HG03039 (cell line): ENCODE measurements around the gene XCL1.
A peak's percentile ranks its signal among the peaks of the same experiment; 100 is the strongest.

Source experiments
- ATAC-seq: cut with Tn5 transposase; IDR thresholded peaks from one replicate; pipeline ENCODE4 v1.9.1; 2021; ENCODE audit warnings: mild to moderate bottlenecking, moderate library complexity; ENCODE audit not compliant: unreplicated experiment

XCL1 gene

DNA sequence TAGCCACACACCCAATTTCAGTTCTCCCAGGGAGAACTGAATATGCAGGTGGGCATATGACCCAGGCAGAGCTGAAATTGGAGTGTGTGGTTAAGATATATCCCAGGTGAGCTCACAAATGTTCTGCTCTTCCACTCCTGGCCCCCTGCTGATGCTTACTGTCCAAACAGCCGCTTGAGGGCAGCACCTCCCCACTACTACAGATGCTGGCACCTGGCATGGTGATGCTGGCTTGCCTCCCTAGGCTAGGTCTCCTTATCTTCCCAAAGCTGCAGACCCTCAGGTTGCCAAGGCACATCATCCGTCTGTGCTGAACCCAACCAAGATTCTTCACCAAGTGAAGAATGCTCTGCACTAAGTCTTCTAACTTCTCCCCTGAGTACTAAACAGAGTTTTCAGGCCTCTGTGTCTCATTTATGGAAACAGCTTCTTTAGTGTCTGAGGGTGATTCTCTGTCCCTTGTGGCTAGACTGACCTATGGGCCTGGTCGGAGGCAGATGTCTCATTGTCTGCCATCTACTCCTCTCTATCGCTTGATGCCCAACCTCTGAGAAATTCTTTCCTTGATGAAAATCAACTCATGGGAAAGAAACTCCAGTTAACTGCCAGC is 27.2 kb downstream of the XCL1 start:
- peak; percentile 62 for ATAC-seq

- ATAC-seq, result no peak
Measured at GRCh38 chr1:168605443-168605842, 29.0 kb downstream of the XCL1 start.

GRCh38 chr1:168606096-168606495 is 29.7 kb downstream of the XCL1 start:
- ATAC-seq, result no peak

DNA sequence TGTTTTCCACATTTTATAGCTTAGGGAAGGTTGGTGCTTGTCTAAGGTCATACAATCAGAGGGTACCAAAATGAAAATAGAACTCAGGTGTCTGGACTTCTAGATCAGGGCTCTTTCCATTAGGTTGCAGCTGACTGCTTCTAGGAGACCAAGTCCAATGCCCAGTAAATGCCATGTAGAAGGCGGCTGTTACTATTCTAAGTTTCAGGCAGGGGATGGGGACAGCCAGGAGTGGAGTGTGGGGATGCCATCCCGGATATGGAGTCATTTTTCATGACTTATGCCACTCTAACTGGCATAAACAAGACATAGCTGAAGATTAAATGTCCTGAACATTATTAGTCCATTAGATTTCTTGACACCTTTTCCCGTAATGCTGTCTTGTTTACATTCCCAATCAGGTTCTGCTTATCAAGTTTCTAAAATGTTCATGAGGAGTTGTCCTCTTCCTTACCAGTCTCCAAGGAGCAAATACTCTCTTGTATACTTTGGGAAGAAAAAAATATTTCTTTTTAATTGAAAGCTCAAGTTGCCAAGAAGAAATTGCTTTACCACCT is 31.5 kb downstream of the XCL1 start:
- ATAC-seq, result no peak

GRCh38 chr1:168608796-168609715 is 32.7 kb downstream of the XCL1 start:
- no peak for ATAC-seq

DNA sequence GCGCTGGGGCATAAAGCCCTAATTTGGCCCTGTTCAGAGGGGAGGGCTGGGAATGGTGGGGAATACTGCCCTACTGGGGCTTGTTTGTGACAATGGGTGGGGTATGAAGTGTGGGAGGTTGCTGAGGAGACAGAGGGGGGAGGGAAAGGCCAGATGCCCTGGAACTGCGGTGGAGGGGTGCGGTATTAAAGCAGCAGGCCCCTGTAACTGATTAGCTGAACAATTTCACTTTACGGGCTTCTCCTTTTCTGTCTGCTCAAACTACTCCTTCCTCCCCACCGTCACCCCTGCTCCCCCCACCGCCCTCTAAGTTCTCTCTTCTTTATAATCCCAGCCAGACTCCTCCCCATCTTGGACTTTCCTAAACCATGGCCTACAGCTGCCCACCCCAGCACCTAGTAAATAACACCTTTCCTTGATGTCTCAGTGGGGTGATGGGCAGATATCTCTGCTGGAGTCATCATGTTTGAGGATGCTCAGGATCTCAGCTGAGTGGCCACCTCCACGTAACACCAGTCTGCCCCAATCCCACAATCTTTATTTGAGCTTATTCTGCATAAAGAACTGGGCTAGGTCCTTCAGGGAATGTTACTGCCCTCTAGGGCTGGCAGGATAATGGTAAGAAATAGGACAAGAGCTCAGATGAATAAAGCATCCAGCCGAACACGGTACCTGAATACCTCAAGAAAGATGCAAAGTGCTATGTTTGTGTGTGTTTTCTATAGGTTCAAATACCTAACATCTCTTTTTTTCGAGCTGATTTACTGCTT is 33.5 kb downstream of the XCL1 start:
- ATAC-seq, result no peak

- ATAC-seq, result no peak
Measured at GRCh38 chr1:168613038-168613451, 36.6 kb downstream of the XCL1 start.

- ATAC-seq, result no peak
Measured at GRCh38 chr1:168613691-168614231, 37.4 kb downstream of the XCL1 start.

DNA sequence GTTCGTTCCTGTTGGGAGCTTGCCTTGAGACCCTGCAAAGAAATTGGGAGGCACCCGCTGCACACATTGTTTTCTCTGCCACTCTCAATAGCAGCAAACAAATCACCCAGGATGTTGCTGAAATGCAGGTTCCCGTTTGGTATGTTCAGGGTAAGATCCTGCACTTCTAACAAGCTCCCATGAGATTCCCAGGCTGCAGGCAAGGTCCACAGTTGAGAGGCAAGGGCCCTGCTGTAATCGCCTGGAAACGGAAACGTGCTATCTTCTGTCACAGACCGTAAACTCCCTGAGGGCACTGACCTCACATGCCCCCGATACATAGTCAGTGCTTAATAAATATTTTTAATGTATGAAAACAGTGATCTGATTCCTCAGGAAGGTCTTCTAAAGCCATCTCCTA is 37.8 kb downstream of the XCL1 start:
- no peak for ATAC-seq

DNA sequence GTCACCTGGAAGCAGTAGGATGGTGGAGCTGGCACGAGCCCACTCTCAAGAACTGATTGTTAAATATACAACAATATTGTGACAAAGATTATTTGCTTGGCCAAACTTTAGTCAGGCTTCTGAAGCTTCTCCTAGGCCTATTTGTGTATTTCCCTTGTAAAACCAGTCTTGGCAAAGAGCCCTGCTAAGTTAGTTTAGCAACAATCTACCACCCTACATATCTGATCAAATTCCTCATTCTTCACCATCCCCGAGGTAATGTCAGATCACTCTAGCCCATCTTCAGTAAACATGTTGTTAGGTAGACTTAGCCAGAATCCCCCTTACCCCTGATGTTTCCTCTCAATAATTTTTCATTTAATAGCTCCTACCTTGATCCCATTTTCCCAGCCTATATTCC is 39.6 kb downstream of the XCL1 start:
- no peak for ATAC-seq

GRCh38 chr1:168617974-168618750 is 41.8 kb downstream of the XCL1 start:
- no peak for ATAC-seq

DNA sequence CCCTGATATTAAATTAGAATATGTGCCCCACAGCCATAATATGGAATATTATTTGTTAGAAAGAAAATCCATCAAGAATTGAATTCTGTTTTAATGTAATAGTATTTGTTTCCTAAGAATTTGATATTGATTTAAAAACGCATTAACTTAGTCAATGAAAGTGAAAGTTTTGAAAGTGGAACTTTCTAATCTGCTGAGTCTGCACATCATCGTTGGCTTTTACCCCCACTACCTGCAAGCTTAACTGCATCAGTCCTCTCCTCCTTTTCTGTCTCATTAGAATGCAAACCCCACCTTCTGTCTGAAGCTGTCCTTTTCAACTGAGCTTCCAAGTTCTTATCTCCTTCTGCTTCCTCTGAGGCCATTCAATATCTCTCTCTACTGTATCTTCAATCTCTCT is 42.5 kb downstream of the XCL1 start:
- no peak for ATAC-seq

GRCh38 chr1:168621356-168621755 is 45.0 kb downstream of the XCL1 start:
- no peak for ATAC-seq

- ATAC-seq, result no peak
Measured at GRCh38 chr1:168623003-168623828, 46.8 kb downstream of the XCL1 start.

DNA sequence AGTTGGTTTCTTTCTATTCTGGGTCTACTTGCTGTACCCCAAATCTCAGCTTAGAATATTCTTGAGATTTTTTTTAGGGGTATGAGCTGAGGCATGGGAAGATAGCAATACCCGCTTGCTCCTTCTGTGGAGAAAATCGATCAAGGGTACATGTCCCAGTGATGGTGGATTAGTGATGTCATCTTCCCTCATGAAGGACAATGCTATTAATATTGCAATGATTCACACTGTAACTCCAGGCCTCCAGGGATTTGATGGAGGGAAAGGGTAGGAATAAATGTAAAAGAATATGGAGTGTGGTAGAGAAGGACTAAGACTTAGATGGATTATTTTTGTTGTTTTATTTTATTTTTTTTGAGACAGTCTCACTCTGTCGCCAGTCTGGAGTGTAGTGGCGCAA is 47.4 kb downstream of the XCL1 start:
- no peak for ATAC-seq

DNA sequence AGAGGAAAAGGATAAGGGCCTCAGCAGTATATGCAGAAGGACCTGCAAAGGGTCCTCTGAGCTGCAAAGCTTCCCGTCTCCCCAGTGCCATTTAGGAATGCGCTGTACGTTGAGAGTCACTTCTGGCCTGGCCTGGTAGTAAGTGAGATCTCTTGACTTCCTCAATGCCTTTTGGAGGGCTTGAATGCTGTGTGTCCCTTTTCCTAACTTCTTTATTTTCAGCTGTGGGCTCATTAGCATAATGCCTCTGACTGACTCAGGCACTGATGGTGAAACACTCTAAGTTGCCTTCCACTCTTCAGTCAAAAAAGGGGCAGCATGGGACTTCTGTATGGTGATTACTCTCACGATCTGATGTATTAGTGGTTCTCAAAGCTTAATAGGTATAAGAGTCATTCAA is 49.9 kb downstream of the XCL1 start:
- no peak for ATAC-seq

DNA sequence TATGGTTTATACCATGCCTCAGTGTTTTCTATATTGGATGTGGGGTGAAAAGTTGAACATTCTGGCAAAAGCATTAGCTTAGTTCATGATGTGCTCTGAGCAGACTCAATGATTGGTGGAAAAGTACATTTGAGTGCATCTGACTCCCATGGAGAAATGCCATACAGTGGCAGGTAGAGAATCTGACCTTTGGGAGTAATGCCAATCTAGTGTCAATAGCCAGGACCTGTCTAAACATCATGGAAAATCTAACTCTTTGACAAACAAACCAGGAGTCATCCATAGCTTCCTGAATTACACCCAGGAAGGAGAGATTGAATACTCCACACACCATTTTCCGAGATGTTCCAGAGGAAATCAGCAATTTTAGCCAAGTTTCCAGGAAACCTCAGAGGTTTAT is 51.0 kb downstream of the XCL1 start:
- no peak for ATAC-seq

DNA sequence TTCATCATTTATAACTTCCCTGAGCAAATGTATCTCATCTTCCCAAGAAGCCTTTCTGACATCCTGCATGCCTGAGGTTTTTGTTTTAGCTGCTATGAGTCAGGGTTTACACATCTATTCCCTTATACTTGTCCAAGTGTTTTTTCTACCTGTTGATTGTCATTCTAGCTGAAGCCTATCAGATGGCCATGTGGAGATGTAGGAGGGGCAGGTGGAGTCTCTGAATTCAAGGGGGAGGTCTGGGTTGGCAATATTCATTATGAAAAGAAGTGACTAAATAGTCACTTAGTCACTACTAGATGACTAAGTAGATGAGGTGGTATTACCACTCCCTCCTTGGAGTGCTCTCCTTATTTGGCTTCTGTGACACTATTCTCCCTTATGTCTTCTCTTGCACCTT is 52.4 kb downstream of the XCL1 start:
- no peak for ATAC-seq

GRCh38 chr1:168629466-168629865 is 53.1 kb downstream of the XCL1 start:
- no peak for ATAC-seq
